Ishikawa (cell line): ENCODE results near the gene NRG3.
A peak's percentile ranks its signal among the peaks of the same experiment; 100 is the strongest.

Experiments used
- CEBPB ChIP-seq: IDR thresholded peaks from 2 replicates; pipeline ENCODE4 v1.6.1; 2012
- CREB1 ChIP-seq: IDR thresholded peaks from 2 replicates; pipeline ENCODE4 v1.6.1; 2012; ENCODE audit warnings: low read depth
- EGR1 ChIP-seq: IDR thresholded peaks from 2 replicates; pipeline ENCODE4 v1.6.1; 2012
- EP300 ChIP-seq: IDR thresholded peaks from 2 replicates; pipeline ENCODE4 v1.6.1; 2012; ENCODE audit warnings: borderline replicate concordance
- FOXM1 ChIP-seq: IDR thresholded peaks from 2 replicates; pipeline ENCODE4 v1.6.1; 2012; ENCODE audit warnings: low read depth, borderline replicate concordance
- MAX ChIP-seq: IDR thresholded peaks from 2 replicates; pipeline ENCODE4 v1.6.1; 2012
- RAD21 ChIP-seq: IDR thresholded peaks from 2 replicates; pipeline ENCODE4 v1.6.1; 2012; ENCODE audit warnings: low read depth
- REST ChIP-seq: IDR thresholded peaks from 2 replicates; pipeline ENCODE4 v1.6.1; 2012; ENCODE audit warnings: low read depth, mild to moderate bottlenecking
- TAF1 ChIP-seq: IDR thresholded peaks from 2 replicates; pipeline ENCODE4 v1.6.1; 2012; ENCODE audit warnings: low read depth, mild to moderate bottlenecking
- TEAD4 ChIP-seq: IDR thresholded peaks from 2 replicates; pipeline ENCODE4 v1.6.1; 2012
- USF1 ChIP-seq: IDR thresholded peaks from 2 replicates; pipeline ENCODE4 v1.6.1; 2012
- YY1 ChIP-seq: IDR thresholded peaks from 2 replicates; pipeline ENCODE4 v1.6.1; 2012; ENCODE audit warnings: low read depth
- ZBTB7A ChIP-seq: IDR thresholded peaks from 2 replicates; pipeline ENCODE4 v1.6.1; 2012; ENCODE audit warnings: low read depth

GRCh38 chr10:82150123-82150900, 275.3 kb downstream of the NRG3 start:
- TF ChIP-seq REST, result no peak
- no peak for TF ChIP-seq TEAD4
- TF ChIP-seq RAD21, result 0 out of 2 replicates have a peak, but pooled peaks have one; percentile 14
- no peak for TF ChIP-seq YY1
- TF ChIP-seq TAF1, result no peak
- no peak for TF ChIP-seq MAX
- no peak for TF ChIP-seq EGR1
- TF ChIP-seq EP300, result no peak
- TF ChIP-seq ZBTB7A, result no peak
- no peak for TF ChIP-seq CEBPB
- TF ChIP-seq USF1, result no peak
- TF ChIP-seq CREB1, result no peak
- no peak for TF ChIP-seq FOXM1
